Adrenal gland (tissue), 5 donors: Measurements from ENCODE around the gene HNRNPC.

Experiments
- POLR2A ChIP-seq, 2 donors: fragments of 450-650 bp; IDR thresholded peaks; one replicate each; pipeline ENCODE4 v1.6.1; 2017; ENCODE audit warnings: antibody characterized with exemption in 2 of 2, mild to moderate bottlenecking in 2 of 2, moderate library complexity in 1 of 2
- TF ChIP-seq, protein P1 (sequence below), 6 experiments: fragments of 450-650 bp in 4 of 6; fragments of 200-600 bp in 2 of 6; sonication (generic) in 1 of 6; IDR thresholded peaks; 1 replicate in 5 of 6; 2 replicates in 1 of 6; pipeline versions ENCODE4 v1.5.1 to v1.8.0; 2016 to 2021; ENCODE audit warnings: antibody characterized with exemption in 6 of 6, mild to moderate bottlenecking in 2 of 6, moderate library complexity in 1 of 6
- donor health status: DM: no; HTN: no; CAD: no.

- TF ChIP-seq, protein P1, sequence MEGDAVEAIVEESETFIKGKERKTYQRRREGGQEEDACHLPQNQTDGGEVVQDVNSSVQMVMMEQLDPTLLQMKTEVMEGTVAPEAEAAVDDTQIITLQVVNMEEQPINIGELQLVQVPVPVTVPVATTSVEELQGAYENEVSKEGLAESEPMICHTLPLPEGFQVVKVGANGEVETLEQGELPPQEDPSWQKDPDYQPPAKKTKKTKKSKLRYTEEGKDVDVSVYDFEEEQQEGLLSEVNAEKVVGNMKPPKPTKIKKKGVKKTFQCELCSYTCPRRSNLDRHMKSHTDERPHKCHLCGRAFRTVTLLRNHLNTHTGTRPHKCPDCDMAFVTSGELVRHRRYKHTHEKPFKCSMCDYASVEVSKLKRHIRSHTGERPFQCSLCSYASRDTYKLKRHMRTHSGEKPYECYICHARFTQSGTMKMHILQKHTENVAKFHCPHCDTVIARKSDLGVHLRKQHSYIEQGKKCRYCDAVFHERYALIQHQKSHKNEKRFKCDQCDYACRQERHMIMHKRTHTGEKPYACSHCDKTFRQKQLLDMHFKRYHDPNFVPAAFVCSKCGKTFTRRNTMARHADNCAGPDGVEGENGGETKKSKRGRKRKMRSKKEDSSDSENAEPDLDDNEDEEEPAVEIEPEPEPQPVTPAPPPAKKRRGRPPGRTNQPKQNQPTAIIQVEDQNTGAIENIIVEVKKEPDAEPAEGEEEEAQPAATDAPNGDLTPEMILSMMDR (IDR thresholded peaks at IDR 0.05) = no peak
- TF ChIP-seq POLR2A (IDR thresholded peaks at IDR 0.05) = no peak
Measured at GRCh38 chr14:21248739-21249411, 20.4 kb downstream of the HNRNPC start.
